Neutrophil (primary cell): Measurements from ENCODE around the gene KDM5B.
"Not testable (repeated sequence)": the region's sequence is repeated elsewhere in the genome, so short reads cannot be mapped to it uniquely, and the experiment has no call there.

Source experiments
- H3K27ac ChIP-seq: fragments of 200-600 bp; sonication (generic); 2 replicates; pipeline ENCODE4 v1.5.1; 2016; ENCODE audit warnings: mild to moderate bottlenecking, moderate library complexity
- H3K27me3 ChIP-seq: fragments of 200-600 bp; sonication (generic); 2 replicates; pipeline ENCODE4 v1.6.0; 2016; ENCODE audit warnings: mild to moderate bottlenecking
- H3K36me3 ChIP-seq: fragments of 200-600 bp; sonication (generic); 2 replicates; pipeline ENCODE4 v1.5.1; 2017
- H3K4me1 ChIP-seq, 2 experiments: fragments of 200-600 bp in 1 of 2; sonication (generic) in 1 of 2; 1 replicate in 1 of 2; 2 replicates in 1 of 2; pipeline versions ENCODE4 v1.5.1 to v1.6.1; 2013 to 2016; ENCODE audit warnings: low read depth in 1 of 2, low read length in 1 of 2, mild to moderate bottlenecking in 1 of 2, moderate library complexity in 1 of 2; ENCODE audit not compliant: control insufficient read depth in 1 of 2, insufficient read depth in 1 of 2
- H3K4me3 ChIP-seq, 2 experiments: fragments of 200-600 bp in 1 of 2; sonication (generic) in 1 of 2; 1 replicate in 1 of 2; 2 replicates in 1 of 2; pipeline ENCODE4 v1.5.1; 2013 to 2016; ENCODE audit warnings: low read depth in 1 of 2, low read length in 1 of 2, mild to moderate bottlenecking in 1 of 2, moderate library complexity in 1 of 2
- H3K9me3 ChIP-seq: fragments of 200-600 bp; sonication (generic); 2 replicates; pipeline ENCODE4 v1.5.1; 2016
- CTCF ChIP-seq: fragments of 200-600 bp; sonication (generic); IDR thresholded peaks from 2 replicates; pipeline ENCODE4 v1.5.1; 2016; ENCODE audit warnings: antibody characterized with exemption

KDM5B gene

GRCh38 chr1:202752774-202753173 lies 55.4 kb downstream of the KDM5B start:
- H3K27ac ChIP-seq, result no peak overlapping the region
- H3K4me1 ChIP-seq, result peaks cover 8 to 11% of the 10 kb centered on the region in 2 experiments
- H3K36me3 ChIP-seq, result peaks cover 93% of the 10 kb centered on the region
- H3K9me3 ChIP-seq, result no peaks in the 10 kb centered on the region
- no peaks in the 10 kb centered on the region for H3K27me3 ChIP-seq
- no peak overlapping the region for H3K4me3 ChIP-seq
- no peak for TF ChIP-seq CTCF

GRCh38 chr1:202750761-202751160 lies 57.5 kb downstream of the KDM5B start:
- Histone ChIP-seq H3K4me3 (no peak overlapping the region), H3K4me1 (no peaks in the 10 kb centered on the region), H3K36me3 (peaks cover 79% of the 10 kb centered on the region), H3K27me3 (no peaks in the 10 kb centered on the region), H3K27ac (no peak overlapping the region), H3K9me3 (no peaks in the 10 kb centered on the region)
- TF ChIP-seq CTCF, result no peak

GRCh38 chr1:202750024-202750423 lies 58.2 kb downstream of the KDM5B start:
- TF ChIP-seq CTCF, result no peak
- Histone ChIP-seq H3K27me3 (no peaks in the 10 kb centered on the region), H3K36me3 (peaks cover 79% of the 10 kb centered on the region), H3K9me3 (no peaks in the 10 kb centered on the region), H3K4me3 (no peak overlapping the region), H3K27ac (no peak overlapping the region), H3K4me1 (no peaks in the 10 kb centered on the region)

- Histone ChIP-seq H3K36me3 (peaks cover 67% of the 10 kb centered on the region), H3K4me3 (no peak overlapping the region), H3K9me3 (no peaks in the 10 kb centered on the region), H3K27ac (peak overlapping the region; percentile 42), H3K27me3 (no peaks in the 10 kb centered on the region), H3K4me1 (peaks cover 11 to 16% of the 10 kb centered on the region in 2 experiments)
- no peak for TF ChIP-seq CTCF
These were observed 62.8 kb downstream of the KDM5B start for GRCh38 chr1:202745323-202745888.

- H3K27ac ChIP-seq, H3K4me3 ChIP-seq, H3K9me3 ChIP-seq, H3K27me3 ChIP-seq: not testable (repeated sequence)
- Histone ChIP-seq H3K36me3 (peaks cover 67% of the 10 kb centered on the region), H3K4me1 (peaks cover 11 to 16% of the 10 kb centered on the region in 2 experiments)
These were observed 63.5 kb downstream of the KDM5B start for GRCh38 chr1:202744770-202745169.

GRCh38 chr1:202742496-202742895 lies 65.7 kb downstream of the KDM5B start:
- Histone ChIP-seq H3K9me3 (no peaks in the 10 kb centered on the region), H3K27ac (peak overlapping the region; percentile 39), H3K27me3 (no peaks in the 10 kb centered on the region), H3K4me1 (peaks cover 11 to 16% of the 10 kb centered on the region in 2 experiments), H3K36me3 (peaks cover 75% of the 10 kb centered on the region), H3K4me3 (no peak overlapping the region)
- no peak for TF ChIP-seq CTCF
